Measurements from ENCODE around the gene FAM110C. TPM values are rescaled to one million over a fixed set of nuclear protein-coding genes. Genes with fewer than 3 reads are reported as not detected.

Gene FAM110C
- total and polyA plus RNA-seq, 10 donors, result 0.13 to 2.2 (median 0.58) TPM

- TF ChIP-seq POLR2A (IDR thresholded peaks at IDR 0.05) (no peak), CTCF (IDR thresholded peaks at IDR 0.05 in 8 of 11, conservative IDR thresholded peaks at IDR 0.05 in 3 of 11) (no peak), POLR2AphosphoS5 (IDR thresholded peaks at IDR 0.05) (no peak)
- no peak for DNase-seq
- WGBS, 5 donors, result 84 to 97% (median 87%) methylated on average over 5 of the region's 5 CpGs
- peaks cover 0 to 9% (median 0%) of the 10 kb centered on the region in 7 donors for H3K27me3 ChIP-seq (replicated peaks in 1 of 7)
- peaks cover 0 to 12% (median 0%) of the 10 kb centered on the region in 6 donors for H3K4me1 ChIP-seq
- H3K27ac ChIP-seq, result no peak overlapping the region
- H3K9me3 ChIP-seq, result no peaks in the 10 kb centered on the region
- no peaks in the 10 kb centered on the region for H3K36me3 ChIP-seq
- intact Hi-C loops (cut with DNase I; ENCODE audit: low total_unique reads), result no loop called here
- H3K4me3 ChIP-seq, result no peak overlapping the region
Measured at GRCh38 chr2:32068-32467, 14.2 kb downstream of the FAM110C start.

GRCh38 chr2:29253-29652, 17.1 kb downstream of the FAM110C start:
- H3K36me3 ChIP-seq, result no peaks in the 10 kb centered on the region
- no peak overlapping the region for H3K27ac ChIP-seq
- intact Hi-C loops (cut with DNase I; ENCODE audit: low total_unique reads), result no loop called here
- peaks cover 0 to 16% (median 0%) of the 10 kb centered on the region in 6 donors for H3K4me1 ChIP-seq
- TF ChIP-seq POLR2AphosphoS5 (IDR thresholded peaks at IDR 0.05) (no peak), POLR2A (IDR thresholded peaks at IDR 0.05) (no peak)
- 78 to 91% (median 83%) methylated on average over 1 of the region's 1 CpG for WGBS, 5 donors
- no peak overlapping the region for H3K4me3 ChIP-seq
- no peaks in the 10 kb centered on the region for H3K9me3 ChIP-seq
- DNase-seq, result no peak
- peaks cover 0 to 4% (median 0%) of the 10 kb centered on the region in 7 donors for H3K27me3 ChIP-seq (replicated peaks in 1 of 7)

GRCh38 chr2:28406-28975, 17.8 kb downstream of the FAM110C start:
- no peaks in the 10 kb centered on the region for H3K36me3 ChIP-seq
- intact Hi-C loops (cut with DNase I; ENCODE audit: low total_unique reads), result no loop called here
- DNase-seq, result no peak

GRCh38 chr2:26891-27290, 19.4 kb downstream of the FAM110C start:
- Histone ChIP-seq H3K36me3 (no peaks in the 10 kb centered on the region), H3K27me3 (replicated peaks in 1 of 7) (peaks cover 0 to 4% (median 0%) of the 10 kb centered on the region in 7 donors), H3K4me1 (peaks cover 0 to 13% (median 0%) of the 10 kb centered on the region in 6 donors), H3K27ac (no peak overlapping the region), H3K4me3 (no peak overlapping the region), H3K9me3 (peaks cover 0 to 6% (median 0%) of the 10 kb centered on the region in 8 donors)
- no peak for DNase-seq
- intact Hi-C loops (cut with DNase I; ENCODE audit: low total_unique reads), result no loop called here
- WGBS, 5 donors, result 57 to 70% (median 58%) methylated on average over 4 of the region's 4 CpGs
- TF ChIP-seq POLR2A (IDR thresholded peaks at IDR 0.05) (no peak), POLR2AphosphoS5 (IDR thresholded peaks at IDR 0.05) (no peak), CTCF (IDR thresholded peaks at IDR 0.05 in 8 of 11, conservative IDR thresholded peaks at IDR 0.05 in 3 of 11) (no peak)

More at GRCh38 chr2:28406-28975, 17.8 kb downstream of the FAM110C start:
- H3K4me1 ChIP-seq, result peaks cover 0 to 16% (median 0%) of the 10 kb centered on the region in 6 donors
- H3K4me3 ChIP-seq, result no peak overlapping the region
- H3K27me3 ChIP-seq (replicated peaks in 1 of 7), result peaks cover 0 to 4% (median 0%) of the 10 kb centered on the region in 7 donors
- WGBS, 5 donors, result 42 to 49% (median 47%) methylated on average over 5 of the region's 5 CpGs
- no peaks in the 10 kb centered on the region for H3K9me3 ChIP-seq
- no peak overlapping the region for H3K27ac ChIP-seq
- TF ChIP-seq POLR2A (IDR thresholded peaks at IDR 0.05), result no peak
- no peak for TF ChIP-seq CTCF (IDR thresholded peaks at IDR 0.05 in 8 of 11, conservative IDR thresholded peaks at IDR 0.05 in 3 of 11)
- no peak for TF ChIP-seq POLR2AphosphoS5 (IDR thresholded peaks at IDR 0.05)

Data from spleen (tissue), 11 donors.